Breast epithelium (tissue), 3 donors: ENCODE measurements around the gene TMEM214.

Experiments used
- POLR2A ChIP-seq: fragments of 450-650 bp; IDR thresholded peaks from one replicate; pipeline ENCODE4 v1.6.1; 2016; ENCODE audit warnings: antibody characterized with exemption, mild to moderate bottlenecking, moderate library complexity
- TF ChIP-seq, protein P1 (sequence below), 3 donors: fragments of 450-650 bp; IDR thresholded peaks; one replicate each; pipeline ENCODE4 v1.5.1; 2016 to 2017; ENCODE audit warnings: antibody characterized with exemption in 3 of 3, mild to moderate bottlenecking in 3 of 3, moderate library complexity in 3 of 3

DNA sequence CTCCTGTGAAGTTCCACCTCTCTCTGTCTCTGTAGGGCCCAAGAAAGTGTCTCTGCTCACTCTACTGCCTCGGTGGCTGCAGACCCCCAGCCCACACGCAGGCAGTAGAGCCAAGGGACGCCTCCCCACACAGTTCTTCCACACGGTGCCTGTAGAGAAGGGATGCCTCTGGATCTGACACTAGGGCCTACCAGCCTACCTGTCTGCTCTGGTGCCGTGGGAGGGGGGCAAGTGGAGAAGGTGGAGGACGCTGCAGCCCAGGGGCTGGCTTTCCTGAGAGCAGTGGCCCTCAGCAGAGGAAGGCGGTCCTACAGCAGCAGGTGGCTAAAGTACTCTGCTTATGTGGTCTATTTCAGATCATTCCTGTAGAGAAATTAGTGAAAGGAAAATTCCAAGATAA lies 9.0 kb upstream of the TMEM214 start:
- TF ChIP-seq, protein P1, sequence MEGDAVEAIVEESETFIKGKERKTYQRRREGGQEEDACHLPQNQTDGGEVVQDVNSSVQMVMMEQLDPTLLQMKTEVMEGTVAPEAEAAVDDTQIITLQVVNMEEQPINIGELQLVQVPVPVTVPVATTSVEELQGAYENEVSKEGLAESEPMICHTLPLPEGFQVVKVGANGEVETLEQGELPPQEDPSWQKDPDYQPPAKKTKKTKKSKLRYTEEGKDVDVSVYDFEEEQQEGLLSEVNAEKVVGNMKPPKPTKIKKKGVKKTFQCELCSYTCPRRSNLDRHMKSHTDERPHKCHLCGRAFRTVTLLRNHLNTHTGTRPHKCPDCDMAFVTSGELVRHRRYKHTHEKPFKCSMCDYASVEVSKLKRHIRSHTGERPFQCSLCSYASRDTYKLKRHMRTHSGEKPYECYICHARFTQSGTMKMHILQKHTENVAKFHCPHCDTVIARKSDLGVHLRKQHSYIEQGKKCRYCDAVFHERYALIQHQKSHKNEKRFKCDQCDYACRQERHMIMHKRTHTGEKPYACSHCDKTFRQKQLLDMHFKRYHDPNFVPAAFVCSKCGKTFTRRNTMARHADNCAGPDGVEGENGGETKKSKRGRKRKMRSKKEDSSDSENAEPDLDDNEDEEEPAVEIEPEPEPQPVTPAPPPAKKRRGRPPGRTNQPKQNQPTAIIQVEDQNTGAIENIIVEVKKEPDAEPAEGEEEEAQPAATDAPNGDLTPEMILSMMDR (IDR thresholded peaks at IDR 0.05): no peak
- TF ChIP-seq POLR2A: no peak
